HepG2 (cell line): ENCODE data around the gene SFT2D1. TPM values are rescaled to one million over a fixed set of nuclear protein-coding genes. Genes with fewer than 3 reads are reported as not detected.

Experiments
- ARNT2 ChIP-seq: sonication (generic); formaldehyde crosslinking; IDR thresholded peaks from 2 replicates; pipeline ENCODE4 v1.8.0; 2022; ENCODE audit warnings: mild to moderate bottlenecking, low read depth, missing genetic modification reagents, moderate library complexity
- BORCS8-MEF2B ChIP-seq: sonication (generic); formaldehyde crosslinking; IDR thresholded peaks from 2 replicates; pipeline ENCODE4 v1.8.0; 2022; ENCODE audit warnings: mild to moderate bottlenecking, missing genetic modification reagents
- E2F5 ChIP-seq: sonication (generic); formaldehyde crosslinking; conservative IDR thresholded peaks from 2 replicates; pipeline ENCODE4 v1.4.0; 2020; ENCODE audit warnings: missing genetic modification reagents
- FLYWCH1 ChIP-seq: sonication (generic); formaldehyde crosslinking; IDR thresholded peaks from 2 replicates; pipeline ENCODE4 v1.8.1; 2023; ENCODE audit warnings: mild to moderate bottlenecking, missing genetic modification reagents
- HNF1B ChIP-seq: sonication (generic); formaldehyde crosslinking; IDR thresholded peaks from 2 replicates; pipeline ENCODE4 v1.5.1; 2020; ENCODE audit warnings: mild to moderate bottlenecking, moderate library complexity, missing genetic modification reagents
- KDM6A ChIP-seq: IDR thresholded peaks from 2 replicates; pipeline ENCODE4 v1.6.1; 2016; ENCODE audit warnings: low read depth
- PAWR ChIP-seq: sonication (generic); formaldehyde crosslinking; IDR thresholded peaks from 2 replicates; pipeline ENCODE4 v1.4.0; 2020; ENCODE audit warnings: missing genetic modification reagents, mild to moderate bottlenecking, borderline replicate concordance
- PRDM15 ChIP-seq: sonication (generic); formaldehyde crosslinking; IDR thresholded peaks from 2 replicates; pipeline ENCODE4 v1.4.0; 2020; ENCODE audit warnings: missing genetic modification reagents
- RAD21 ChIP-seq: fragments of 450-650 bp; formaldehyde crosslinking; IDR thresholded peaks from 2 replicates; pipeline ENCODE4 v1.5.0; 2020; ENCODE audit warnings: mild to moderate bottlenecking
- RXRA ChIP-seq: sonication (generic); formaldehyde crosslinking; IDR thresholded peaks from 2 replicates; pipeline ENCODE4 v1.5.1; 2020; ENCODE audit warnings: missing genetic modification reagents
- SALL2 ChIP-seq: sonication (generic); formaldehyde crosslinking; IDR thresholded peaks from 2 replicates; pipeline ENCODE4 v1.8.1; 2023; ENCODE audit warnings: mild to moderate bottlenecking, missing genetic modification reagents, inconsistent platforms
- TMF1 ChIP-seq: sonication (generic); formaldehyde crosslinking; IDR thresholded peaks from 2 replicates; pipeline ENCODE4 v1.8.1; 2022; ENCODE audit warnings: low read depth, missing genetic modification reagents
- ZBTB49 ChIP-seq: sonication (generic); formaldehyde crosslinking; IDR thresholded peaks from 2 replicates; pipeline ENCODE4 v1.4.0; 2020; ENCODE audit warnings: missing genetic modification reagents, borderline replicate concordance
- ZFY ChIP-seq: sonication (generic); formaldehyde crosslinking; IDR thresholded peaks from 2 replicates; pipeline ENCODE4 v1.4.0; 2020; ENCODE audit warnings: missing genetic modification reagents
- ZMYM3 ChIP-seq: sonication (generic); formaldehyde crosslinking; IDR thresholded peaks from 2 replicates; pipeline ENCODE4 v1.5.1; 2020; ENCODE audit warnings: mild to moderate bottlenecking, missing genetic modification reagents
- ZNF124 ChIP-seq: sonication (generic); formaldehyde crosslinking; IDR thresholded peaks from 2 replicates; pipeline ENCODE4 v1.4.0; 2020; ENCODE audit warnings: missing genetic modification reagents
- ZNF75D ChIP-seq: sonication (generic); formaldehyde crosslinking; IDR thresholded peaks from 2 replicates; pipeline ENCODE4 v1.8.1; 2023; ENCODE audit warnings: missing genetic modification reagents, mild to moderate bottlenecking, borderline replicate concordance
- ZNF770 ChIP-seq: sonication (generic); formaldehyde crosslinking; IDR thresholded peaks from 2 replicates; pipeline ENCODE4 v1.5.0; 2020; ENCODE audit warnings: mild to moderate bottlenecking, missing genetic modification reagents
- ZNF83 ChIP-seq: sonication (generic); formaldehyde crosslinking; IDR thresholded peaks from 2 replicates; pipeline ENCODE4 v1.4.0; 2020; ENCODE audit warnings: missing genetic modification reagents, mild to moderate bottlenecking, borderline replicate concordance
- polyA plus RNA-seq, 8 experiments: library from polyadenylated mRNA; depleted of rRNA in 3 of 8; stranded (reverse) in 7 of 8; unstranded in 1 of 8; fragments of >200 nt; fragmentation: Illumina TruSeq in 4 of 8; extraction: Trizol in 4 of 8; gene quantifications; 2 replicates each; pipeline versions ENCODE4 v1.2.1 to v1.2.3, GENCODE V29; 2011 to 2016; ENCODE audit warnings: low read depth in 4 of 8, missing spikeins in 1 of 8, mixed read lengths in 1 of 8; ENCODE audit not compliant: insufficient read depth in 1 of 8
- total RNA-seq, 5 experiments: library from RNA; depleted of rRNA; stranded (reverse); fragments of >200 nt; fragmentation: Illumina TruSeq; extraction: Trizol; gene quantifications; 2 replicates each; pipeline ENCODE4 v1.2.3, GENCODE V29; 2016; ENCODE audit warnings: low read depth in 1 of 5

Gene SFT2D1
- total and polyA plus RNA-seq, 2 of the 13 experiments (the other 11 are each of a cell fraction or from before 2014, with no cell fraction given) = 115 to 147 TPM

GRCh38 chr6:166381733-166382499 is 39.6 kb upstream of the SFT2D1 start (continued):
- TF ChIP-seq PRDM15 (CRISPR knock-in tag) (no peak), PAWR (CRISPR knock-in tag) (no peak), ARNT2 (CRISPR knock-in tag) (peak; percentile 84; the same call in 1 of the 2 replicates), ZNF83 (CRISPR knock-in tag) (no peak), HNF1B (peak; percentile 88), ZNF124 (CRISPR knock-in tag) (peak; percentile 79; the same call in 1 of the 2 replicates), ZFY (CRISPR knock-in tag) (peak; percentile 54; the same call in 1 of the 2 replicates), E2F5 (CRISPR knock-in tag) (0 out of 2 replicates have a peak, but pooled peaks have one; percentile 54), ZBTB49 (CRISPR knock-in tag) (no peak), TMF1 (CRISPR knock-in tag) (no peak), KDM6A (CRISPR knock-in tag) (no peak), ZMYM3 (CRISPR knock-in tag) (peak; percentile 77), RXRA (peak; percentile 78), ZNF770 (CRISPR knock-in tag) (no peak), FLYWCH1 (0 out of 2 replicates have a peak, but pooled peaks have one; percentile 42), ZNF75D (CRISPR knock-in tag) (no peak), SALL2 (CRISPR knock-in tag) (no peak), RAD21 (peak; percentile 93), BORCS8-MEF2B (no peak)
